B cell (primary cell): ENCODE data around the gene RUNDC3A.
"Not testable (repeated sequence)": the region's sequence is repeated elsewhere in the genome, so short reads cannot be mapped to it uniquely, and the experiment has no call there.

ENCODE experiments used
- EZH2 ChIP-seq: IDR thresholded peaks from 2 replicates; pipeline ENCODE4 v1.6.1; 2012; ENCODE audit warnings: borderline replicate concordance, low read depth, mild to moderate bottlenecking, moderate library complexity, low read length; ENCODE audit not compliant: insufficient read depth, poor library complexity, severe bottlenecking
- TF ChIP-seq, protein P1 (sequence below): fragments of 200-600 bp; IDR thresholded peaks from one replicate; pipeline ENCODE4 v1.8.0; 2022; ENCODE audit warnings: antibody characterized with exemption, mild to moderate bottlenecking

DNA sequence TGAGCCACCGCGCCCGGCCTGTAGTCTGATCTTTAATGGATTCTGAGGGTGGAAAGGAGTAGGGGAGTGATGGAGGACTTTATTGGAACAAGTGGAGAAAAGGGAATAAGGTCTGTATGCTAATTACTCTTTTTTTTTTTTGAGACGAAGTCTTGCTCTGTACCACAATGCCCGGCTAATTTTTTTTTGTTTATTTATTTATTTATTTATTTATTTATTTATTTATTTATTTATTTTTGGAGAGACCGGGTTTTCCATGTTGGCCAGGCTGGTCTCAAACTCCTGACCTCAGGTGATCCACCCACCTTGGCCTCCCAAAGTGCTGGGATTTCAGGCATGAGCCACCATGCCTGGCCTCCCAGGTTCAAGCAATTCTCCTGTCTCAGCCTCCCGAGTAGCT lies 21.1 kb downstream of the RUNDC3A start:
- TF ChIP-seq, protein P1, sequence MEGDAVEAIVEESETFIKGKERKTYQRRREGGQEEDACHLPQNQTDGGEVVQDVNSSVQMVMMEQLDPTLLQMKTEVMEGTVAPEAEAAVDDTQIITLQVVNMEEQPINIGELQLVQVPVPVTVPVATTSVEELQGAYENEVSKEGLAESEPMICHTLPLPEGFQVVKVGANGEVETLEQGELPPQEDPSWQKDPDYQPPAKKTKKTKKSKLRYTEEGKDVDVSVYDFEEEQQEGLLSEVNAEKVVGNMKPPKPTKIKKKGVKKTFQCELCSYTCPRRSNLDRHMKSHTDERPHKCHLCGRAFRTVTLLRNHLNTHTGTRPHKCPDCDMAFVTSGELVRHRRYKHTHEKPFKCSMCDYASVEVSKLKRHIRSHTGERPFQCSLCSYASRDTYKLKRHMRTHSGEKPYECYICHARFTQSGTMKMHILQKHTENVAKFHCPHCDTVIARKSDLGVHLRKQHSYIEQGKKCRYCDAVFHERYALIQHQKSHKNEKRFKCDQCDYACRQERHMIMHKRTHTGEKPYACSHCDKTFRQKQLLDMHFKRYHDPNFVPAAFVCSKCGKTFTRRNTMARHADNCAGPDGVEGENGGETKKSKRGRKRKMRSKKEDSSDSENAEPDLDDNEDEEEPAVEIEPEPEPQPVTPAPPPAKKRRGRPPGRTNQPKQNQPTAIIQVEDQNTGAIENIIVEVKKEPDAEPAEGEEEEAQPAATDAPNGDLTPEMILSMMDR = not testable (repeated sequence)
- not testable (repeated sequence) for TF ChIP-seq EZH2
